Neural progenitor cell (in vitro differentiated cells): Measurements from ENCODE around the gene OSM. TPM values are rescaled to one million over a fixed set of nuclear protein-coding genes. Genes with fewer than 3 reads are reported as not detected.

Experiments used
- DNase-seq: peaks from one replicate; pipeline ENCODE4 v3.0.0-alpha.2; 2016; ENCODE audit warnings: low spot score
- H2AFZ ChIP-seq: fragments of 200-600 bp; sonication (generic); replicated peaks from 2 replicates; pipeline ENCODE4 v1.6.1; 2016; ENCODE audit warnings: antibody characterized with exemption
- H3F3A ChIP-seq: fragments of 200-600 bp; sonication (generic); 2 replicates; pipeline ENCODE4 v1.6.1; 2016; ENCODE audit warnings: antibody characterized with exemption, low read depth
- H3K27ac ChIP-seq: fragments of 200-600 bp; sonication (generic); 2 replicates; pipeline ENCODE4 v1.5.1; 2016; ENCODE audit warnings: mild to moderate bottlenecking
- H3K27me3 ChIP-seq: fragments of 200-600 bp; sonication (generic); 2 replicates; pipeline ENCODE4 v1.6.1; 2016; ENCODE audit warnings: mild to moderate bottlenecking, moderate library complexity
- H3K36me3 ChIP-seq: fragments of 200-600 bp; sonication (generic); 2 replicates; pipeline ENCODE4 v1.5.1; 2016
- H3K4me1 ChIP-seq: fragments of 200-600 bp; sonication (generic); 2 replicates; pipeline ENCODE4 v1.6.1; 2016; ENCODE audit warnings: mixed run types
- H3K4me2 ChIP-seq: fragments of 200-600 bp; sonication (generic); 2 replicates; pipeline ENCODE4 v1.6.1; 2016
- H3K4me3 ChIP-seq: fragments of 200-600 bp; sonication (generic); 2 replicates; pipeline ENCODE4 v1.5.1; 2016
- H3K79me2 ChIP-seq: fragments of 200-600 bp; sonication (generic); 2 replicates; pipeline ENCODE4 v1.6.1; 2016; ENCODE audit warnings: low read depth
- H3K9ac ChIP-seq: fragments of 200-600 bp; sonication (generic); 2 replicates; pipeline ENCODE4 v1.6.1; 2016
- H3K9me3 ChIP-seq: fragments of 200-600 bp; sonication (generic); 2 replicates; pipeline ENCODE4 v1.5.1; 2016; ENCODE audit warnings: low read depth
- H4K20me1 ChIP-seq: fragments of 200-600 bp; sonication (generic); 2 replicates; pipeline ENCODE4 v1.6.1; 2016; ENCODE audit warnings: low read depth
- H3K27ac Mint-ChIP-seq: 3 replicates; pipeline ENCODE4 v1.8.0; 2021; ENCODE audit warnings: mixed read lengths
- H3K27me3 Mint-ChIP-seq: 2 replicates; pipeline ENCODE4 v1.8.0; 2022; ENCODE audit warnings: low read depth, mild to moderate bottlenecking, inconsistent platforms, moderate library complexity, mixed read lengths; ENCODE audit not compliant: insufficient read depth
- H3K36me3 Mint-ChIP-seq: 3 replicates; pipeline ENCODE4 v1.8.0; 2021; ENCODE audit warnings: mixed read lengths
- H3K4me1 Mint-ChIP-seq: 3 replicates; pipeline ENCODE4 v1.8.0; 2021; ENCODE audit warnings: mixed read lengths
- H3K4me3 Mint-ChIP-seq: 3 replicates; pipeline ENCODE4 v1.8.0; 2021; ENCODE audit warnings: mild to moderate bottlenecking, moderate library complexity, mixed read lengths
- H3K9me3 Mint-ChIP-seq: 3 replicates; pipeline ENCODE4 v1.8.0; 2020; ENCODE audit warnings: mixed read lengths
- EZH2 ChIP-seq: fragments of 200-600 bp; sonication (generic); IDR thresholded peaks from 2 replicates; pipeline ENCODE4 v1.6.1; 2017; ENCODE audit warnings: antibody characterized with exemption, mild to moderate bottlenecking, moderate library complexity
- EZH2phosphoT487 ChIP-seq: fragments of 200-600 bp; sonication (generic); IDR thresholded peaks from 2 replicates; pipeline ENCODE4 v1.6.1; 2017; ENCODE audit warnings: antibody characterized with exemption
- total RNA-seq: library from RNA; depleted of rRNA; stranded (reverse); fragments of >200 nt; gene quantifications from 2 replicates; pipeline ENCODE4 v1.2.3, GENCODE V29; 2015; ENCODE audit warnings: low replicate concordance
- TF ChIP-seq, protein P1 (sequence below): fragments of 200-600 bp; sonication (generic); IDR thresholded peaks from 2 replicates; pipeline ENCODE4 v1.5.1; 2017; ENCODE audit warnings: antibody characterized with exemption, mild to moderate bottlenecking

OSM gene
- total RNA-seq, 1 donor from 2014 or later = not detected

DNA sequence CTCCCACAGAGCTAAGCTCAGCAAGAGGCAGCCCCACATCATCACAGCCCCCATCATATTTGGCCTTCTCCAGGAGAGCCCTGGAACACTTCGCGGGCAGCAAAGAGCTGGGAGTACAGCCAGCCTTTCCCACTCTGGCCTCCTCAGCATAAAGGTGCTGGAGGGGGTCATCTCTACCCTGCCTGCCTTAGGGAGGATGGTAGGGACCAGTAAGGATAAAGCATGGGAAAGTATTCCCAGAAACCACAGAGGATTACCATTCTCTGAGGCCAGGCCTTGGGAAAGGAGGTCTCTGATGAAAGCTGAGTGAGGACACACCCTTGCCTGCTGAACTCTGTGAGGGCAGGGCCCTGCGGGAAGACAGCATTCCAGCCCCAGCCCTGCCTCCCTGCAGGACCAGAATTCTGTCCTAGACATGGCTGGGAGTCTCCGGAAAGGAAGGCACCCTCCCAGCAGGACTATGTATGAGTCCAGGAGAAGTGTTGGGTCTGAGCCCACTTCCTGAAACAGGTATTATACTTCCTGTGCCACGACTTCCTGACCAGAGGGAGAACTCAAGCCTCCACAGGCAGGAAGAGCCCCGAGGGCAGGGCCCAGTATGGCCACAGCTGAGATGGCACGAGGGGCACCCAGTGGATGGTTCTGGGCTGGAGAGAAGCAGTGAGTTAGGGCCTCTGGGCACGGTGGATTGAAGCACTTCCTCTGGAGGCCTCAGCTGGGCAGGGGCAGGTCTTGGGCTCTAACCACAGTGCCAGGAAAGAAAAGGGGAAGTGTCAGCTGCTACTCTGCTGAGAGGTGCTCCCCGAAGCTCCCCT is 35.6 kb upstream of the OSM start:
- H3K9me3 Mint-ChIP-seq = no peaks in the 10 kb centered on the region
- no peaks in the 10 kb centered on the region for H3K9me3 ChIP-seq
- TF ChIP-seq EZH2phosphoT487 = no peak
- TF ChIP-seq, protein P1, sequence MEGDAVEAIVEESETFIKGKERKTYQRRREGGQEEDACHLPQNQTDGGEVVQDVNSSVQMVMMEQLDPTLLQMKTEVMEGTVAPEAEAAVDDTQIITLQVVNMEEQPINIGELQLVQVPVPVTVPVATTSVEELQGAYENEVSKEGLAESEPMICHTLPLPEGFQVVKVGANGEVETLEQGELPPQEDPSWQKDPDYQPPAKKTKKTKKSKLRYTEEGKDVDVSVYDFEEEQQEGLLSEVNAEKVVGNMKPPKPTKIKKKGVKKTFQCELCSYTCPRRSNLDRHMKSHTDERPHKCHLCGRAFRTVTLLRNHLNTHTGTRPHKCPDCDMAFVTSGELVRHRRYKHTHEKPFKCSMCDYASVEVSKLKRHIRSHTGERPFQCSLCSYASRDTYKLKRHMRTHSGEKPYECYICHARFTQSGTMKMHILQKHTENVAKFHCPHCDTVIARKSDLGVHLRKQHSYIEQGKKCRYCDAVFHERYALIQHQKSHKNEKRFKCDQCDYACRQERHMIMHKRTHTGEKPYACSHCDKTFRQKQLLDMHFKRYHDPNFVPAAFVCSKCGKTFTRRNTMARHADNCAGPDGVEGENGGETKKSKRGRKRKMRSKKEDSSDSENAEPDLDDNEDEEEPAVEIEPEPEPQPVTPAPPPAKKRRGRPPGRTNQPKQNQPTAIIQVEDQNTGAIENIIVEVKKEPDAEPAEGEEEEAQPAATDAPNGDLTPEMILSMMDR = no peak
- TF ChIP-seq EZH2 = no peak

DNA sequence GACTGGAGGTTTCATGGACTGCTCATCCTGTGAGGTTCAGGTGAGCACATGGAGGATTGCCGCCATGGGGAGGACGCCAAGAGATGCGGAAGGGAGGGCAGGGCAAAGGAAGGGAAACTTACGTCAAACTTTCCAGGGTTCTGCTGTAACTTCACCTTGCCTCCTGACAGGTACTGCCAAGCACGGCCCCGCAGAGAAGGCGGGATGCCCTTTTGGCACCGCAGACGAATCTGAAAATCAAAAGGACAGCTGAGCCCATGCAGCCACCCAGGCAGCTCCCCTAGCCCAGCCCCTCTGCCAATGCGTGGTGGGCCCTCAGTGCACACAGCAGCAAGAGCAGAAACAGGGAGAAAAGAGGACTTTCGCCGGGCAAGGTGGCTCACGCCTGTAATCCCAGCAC is 32.7 kb upstream of the OSM start:
- no peaks in the 10 kb centered on the region for H3K79me2 ChIP-seq
- no peak for DNase-seq
- H3K27me3 Mint-ChIP-seq = peaks cover 2% of the 10 kb centered on the region
- H3K4me3 ChIP-seq = no peak overlapping the region
- TF ChIP-seq EZH2 (no peak), EZH2phosphoT487 (no peak)
- TF ChIP-seq, protein P1 = no peak
- no peaks in the 10 kb centered on the region for H3K36me3 Mint-ChIP-seq
- H3K4me1 Mint-ChIP-seq = no peaks in the 10 kb centered on the region
- no peak overlapping the region for H3K4me3 Mint-ChIP-seq
- H3K9me3 ChIP-seq = no peaks in the 10 kb centered on the region
- H3K27ac ChIP-seq = no peak overlapping the region
- H3F3A ChIP-seq = no peaks in the 10 kb centered on the region
- no peaks in the 10 kb centered on the region for H3K9me3 Mint-ChIP-seq
- no peak overlapping the region for H3K27ac Mint-ChIP-seq
- no peaks in the 10 kb centered on the region for H3K36me3 ChIP-seq
- H3K4me1 ChIP-seq = no peaks in the 10 kb centered on the region
- no peaks in the 10 kb centered on the region for H3K27me3 ChIP-seq
- no peaks in the 10 kb centered on the region for H4K20me1 ChIP-seq
- H3K9ac ChIP-seq = no peak overlapping the region
- H3K4me2 ChIP-seq = no peak overlapping the region
- H2AFZ ChIP-seq = no peak overlapping the region

More for the DNA sequence above, 35.6 kb upstream of the OSM start:
- Histone ChIP-seq H3K4me3 (no peak overlapping the region), H3K9ac (peak overlapping the region; percentile 20), H3K27me3 (no peaks in the 10 kb centered on the region), H3K36me3 (no peaks in the 10 kb centered on the region), H2AFZ (no peak overlapping the region), H3F3A (no peaks in the 10 kb centered on the region), H3K4me2 (no peak overlapping the region), H3K4me1 (peaks cover 6% of the 10 kb centered on the region), H3K79me2 (no peaks in the 10 kb centered on the region), H3K27ac (no peak overlapping the region), H4K20me1 (peaks cover 2% of the 10 kb centered on the region)
- no peak for DNase-seq
- Mint-ChIP-seq H3K4me1 (no peaks in the 10 kb centered on the region), H3K4me3 (no peak overlapping the region), H3K36me3 (no peaks in the 10 kb centered on the region), H3K27me3 (no peaks in the 10 kb centered on the region), H3K27ac (no peak overlapping the region)

- Mint-ChIP-seq H3K27me3 (peaks cover 2% of the 10 kb centered on the region), H3K27ac (no peak overlapping the region), H3K4me1 (no peaks in the 10 kb centered on the region), H3K4me3 (no peak overlapping the region), H3K9me3 (no peaks in the 10 kb centered on the region), H3K36me3 (no peaks in the 10 kb centered on the region)
- Histone ChIP-seq H3F3A (no peaks in the 10 kb centered on the region), H4K20me1 (no peaks in the 10 kb centered on the region), H3K27me3 (no peaks in the 10 kb centered on the region), H3K4me1 (no peaks in the 10 kb centered on the region), H3K9ac (no peak overlapping the region), H3K9me3 (no peaks in the 10 kb centered on the region), H3K4me2 (no peak overlapping the region), H3K79me2 (no peaks in the 10 kb centered on the region), H3K36me3 (no peaks in the 10 kb centered on the region), H2AFZ (no peak overlapping the region), H3K27ac (no peak overlapping the region), H3K4me3 (no peak overlapping the region)
- TF ChIP-seq EZH2 = no peak
- TF ChIP-seq, protein P1 = no peak
- no peak for TF ChIP-seq EZH2phosphoT487
- no peak for DNase-seq
These were observed 31.5 kb upstream of the OSM start for GRCh38 chr22:30297991-30298701.
